ENCODE measurements around the gene NEIL3.

The NEIL3 gene

DNA sequence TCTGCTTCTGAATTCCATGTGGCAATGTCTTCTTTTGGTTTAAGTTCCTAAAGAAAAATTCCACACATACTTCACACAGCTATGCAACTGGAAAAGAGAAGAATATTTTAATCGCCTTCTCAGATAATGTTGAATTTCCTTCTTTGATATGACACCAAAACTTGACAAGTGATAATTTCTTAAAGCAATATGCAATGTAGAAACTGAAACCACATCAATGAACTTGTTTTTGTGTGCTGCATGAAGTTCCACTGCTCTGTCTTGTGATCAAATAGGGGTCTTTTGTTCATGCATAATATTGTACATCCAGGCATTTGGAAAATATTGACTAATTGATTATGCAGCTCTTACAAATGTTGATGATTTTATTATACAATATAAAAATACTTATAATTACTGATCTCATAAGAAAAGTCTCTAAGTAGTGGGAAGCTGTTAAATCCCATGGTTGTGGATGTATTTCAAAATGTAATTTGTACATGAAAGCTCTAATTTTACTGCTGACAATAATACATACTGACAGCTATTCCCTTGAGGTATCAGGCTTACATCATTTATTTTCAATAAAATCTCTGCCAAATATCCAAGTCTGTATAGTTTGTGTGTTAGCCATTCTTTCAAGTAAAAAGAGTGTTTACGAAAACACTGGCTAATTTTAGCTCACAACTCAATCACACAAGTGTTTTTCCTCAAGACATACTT, 76.1 kb downstream of the NEIL3 start:
- H3K27ac ChIP-seq: no peak overlapping the region
- intact Hi-C loops (cut with DNase I; ENCODE audit: low total_unique reads): no loop called here
- no peak for TF ChIP-seq CTCF (IDR thresholded peaks at IDR 0.05)
- no peak for DNase-seq
- H3K9me3 ChIP-seq: no peaks in the 10 kb centered on the region
- peaks cover 0 to 2% of the 10 kb centered on the region in 2 donors for H3K27me3 ChIP-seq
- H3K36me3 ChIP-seq: no peaks in the 10 kb centered on the region
- H3K4me3 ChIP-seq: no peak overlapping the region
- peaks cover 0 to 12% (median 2%) of the 10 kb centered on the region in 4 donors for H3K4me1 ChIP-seq

- TF ChIP-seq CTCF (IDR thresholded peaks at IDR 0.05): no peak
- Histone ChIP-seq H3K36me3 (no peaks in the 10 kb centered on the region), H3K27ac (no peak overlapping the region), H3K9me3 (no peaks in the 10 kb centered on the region), H3K4me1 (peaks cover 0 to 12% (median 2%) of the 10 kb centered on the region in 4 donors), H3K27me3 (peaks cover 0 to 2% of the 10 kb centered on the region in 2 donors), H3K4me3 (no peak overlapping the region)
- intact Hi-C loops (cut with DNase I; ENCODE audit: low total_unique reads): no loop called here
- DNase-seq: no peak
Observed at GRCh38 chr4:177386278-177386815, 76.7 kb downstream of the NEIL3 start.

GRCh38 chr4:177391287-177391686, 81.6 kb downstream of the NEIL3 start:
- no peak overlapping the region for H3K27ac ChIP-seq
- H3K4me3 ChIP-seq: no peak overlapping the region
- no peaks in the 10 kb centered on the region for H3K36me3 ChIP-seq
- intact Hi-C loops (cut with DNase I; ENCODE audit: low total_unique reads): no loop called here
- no peak for TF ChIP-seq CTCF (IDR thresholded peaks at IDR 0.05)
- no peaks in the 10 kb centered on the region for H3K27me3 ChIP-seq
- no peak for DNase-seq
- no peaks in the 10 kb centered on the region for H3K9me3 ChIP-seq
- peaks cover 0 to 3% (median 1%) of the 10 kb centered on the region in 4 donors for H3K4me1 ChIP-seq

- no peak overlapping the region for H3K27ac ChIP-seq
- H3K4me3 ChIP-seq: no peak overlapping the region
- DNase-seq: no peak
- no peaks in the 10 kb centered on the region for H3K36me3 ChIP-seq
- H3K9me3 ChIP-seq: no peaks in the 10 kb centered on the region
- intact Hi-C loops (cut with DNase I; ENCODE audit: low total_unique reads): no loop called here
- H3K27me3 ChIP-seq: no peaks in the 10 kb centered on the region
- no peaks in the 10 kb centered on the region for H3K4me1 ChIP-seq
- no peak for TF ChIP-seq CTCF (IDR thresholded peaks at IDR 0.05)
Observed at GRCh38 chr4:177391953-177392352, 82.3 kb downstream of the NEIL3 start.

GRCh38 chr4:177393236-177393635, 83.6 kb downstream of the NEIL3 start:
- H3K27ac ChIP-seq: no peak overlapping the region
- H3K4me3 ChIP-seq: no peak overlapping the region
- H3K36me3 ChIP-seq: no peaks in the 10 kb centered on the region
- TF ChIP-seq CTCF (IDR thresholded peaks at IDR 0.05): no peak
- H3K9me3 ChIP-seq: no peaks in the 10 kb centered on the region
- no peaks in the 10 kb centered on the region for H3K4me1 ChIP-seq
- no peaks in the 10 kb centered on the region for H3K27me3 ChIP-seq
- no peak for DNase-seq
- intact Hi-C loops (cut with DNase I; ENCODE audit: low total_unique reads): no loop called here

Measured in tibial artery (tissue), 4 donors.